Uterus (tissue), 4 donors: ENCODE measurements around the gene MTFR1L. TPM values are rescaled to one million over a fixed set of nuclear protein-coding genes. Genes with fewer than 3 reads are reported as not detected.

Experiments
- DNase-seq, 2 donors: peaks; one replicate each; pipeline ENCODE4 v3.0.0-alpha.2; 2019 to 2020
- H3K27ac ChIP-seq, 2 donors: fragments of 200-600 bp; sonication (generic); 1 replicate in 1 of 2; 2 replicates in 1 of 2; pipeline ENCODE4 v1.5.1; 2016 to 2018
- H3K27me3 ChIP-seq, 2 donors: fragments of 200-600 bp; sonication (generic); one replicate each; pipeline ENCODE4 v1.5.1; 2018 to 2019; ENCODE audit warnings: control low read depth in 1 of 2
- H3K36me3 ChIP-seq, 2 donors: fragments of 200-600 bp; sonication (generic); one replicate each; pipeline ENCODE4 v1.5.1; 2019; ENCODE audit warnings: control low read depth in 1 of 2
- H3K4me1 ChIP-seq, 2 donors: fragments of 200-600 bp; sonication (generic); one replicate each; pipeline ENCODE4 v1.5.1; 2018 to 2019; ENCODE audit warnings: control low read depth in 1 of 2
- H3K4me3 ChIP-seq, 2 donors: fragments of 200-600 bp; sonication (generic); 1 replicate in 1 of 2; 2 replicates in 1 of 2; pipeline ENCODE4 v1.5.1; 2018 to 2019; ENCODE audit warnings: mild to moderate bottlenecking in 1 of 2
- H3K9me3 ChIP-seq, 2 donors: fragments of 200-600 bp; sonication (generic); one replicate each; pipeline ENCODE4 v1.5.1; 2019; ENCODE audit warnings: control low read depth in 1 of 2
- POLR2A ChIP-seq, 2 donors: fragments of 450-650 bp; IDR thresholded peaks; one replicate each; pipeline ENCODE4 v1.6.1; 2016; ENCODE audit warnings: antibody characterized with exemption in 2 of 2, mild to moderate bottlenecking in 1 of 2, moderate library complexity in 1 of 2
- intact Hi-C: fragments of 100-400 bp; cut with DNase I; formaldehyde crosslinking; loops from one replicate; pipeline ENCODE4 v1.15.1; 2023; ENCODE audit warnings: low total_unique reads
- total RNA-seq, 4 donors: library from RNA; depleted of rRNA in 3 of 4; stranded (reverse); fragments of >200 nt in 3 of 4; gene quantifications; one replicate each; pipeline versions ENCODE4 v1.1.0 to v1.2.4, GENCODE V29; 2014 to 2023
- TF ChIP-seq, protein P1 (sequence below), 4 experiments: fragments of 200-600 bp in 2 of 4; fragments of 450-650 bp in 2 of 4; sonication (generic) in 2 of 4; IDR thresholded peaks; one replicate each; pipeline ENCODE4 v1.5.1; 2016 to 2019; ENCODE audit warnings: antibody characterized with exemption in 4 of 4, mild to moderate bottlenecking in 2 of 4, moderate library complexity in 1 of 4
- donor health status: DM: yes; HTN: yes; CAD: no.

The MTFR1L gene
- total RNA-seq, 4 donors from 2014 or later = 51.5 to 106 (median 63.7) TPM

DNA sequence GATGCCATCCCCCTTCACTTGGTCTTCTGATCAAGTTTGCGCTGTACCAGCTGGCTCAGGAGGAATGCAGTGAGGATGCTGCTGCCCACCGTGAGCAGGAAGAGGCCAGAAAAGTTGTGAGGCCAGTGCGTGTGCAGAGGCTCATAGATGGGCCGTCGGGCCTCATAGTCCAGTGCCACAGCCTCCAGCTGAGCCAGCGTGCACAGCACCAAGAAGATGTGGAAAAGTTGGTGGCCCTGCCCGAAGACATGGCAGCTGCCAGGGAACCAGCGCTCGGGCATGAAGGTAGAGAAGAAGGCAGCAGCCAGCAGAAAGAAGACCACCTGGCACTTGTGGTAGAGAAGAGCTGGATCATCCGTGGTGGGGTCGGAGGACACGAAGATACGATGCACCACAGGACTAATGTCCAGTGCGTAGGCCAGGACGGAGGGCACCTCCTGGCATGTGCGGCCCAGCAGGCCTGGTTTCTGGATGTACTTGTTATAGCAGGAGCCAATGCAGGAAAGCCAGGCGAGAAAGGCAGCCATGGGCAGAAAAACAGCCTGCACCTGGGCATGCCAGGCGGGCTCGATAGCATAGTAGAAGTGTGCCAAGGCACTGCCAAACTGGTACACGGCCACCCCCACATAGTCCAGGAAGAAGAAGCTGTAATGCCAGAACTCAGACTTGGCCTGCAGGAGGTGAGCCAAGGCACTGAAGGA lies 43.2 kb downstream of the MTFR1L start:
- TF ChIP-seq, protein P1, sequence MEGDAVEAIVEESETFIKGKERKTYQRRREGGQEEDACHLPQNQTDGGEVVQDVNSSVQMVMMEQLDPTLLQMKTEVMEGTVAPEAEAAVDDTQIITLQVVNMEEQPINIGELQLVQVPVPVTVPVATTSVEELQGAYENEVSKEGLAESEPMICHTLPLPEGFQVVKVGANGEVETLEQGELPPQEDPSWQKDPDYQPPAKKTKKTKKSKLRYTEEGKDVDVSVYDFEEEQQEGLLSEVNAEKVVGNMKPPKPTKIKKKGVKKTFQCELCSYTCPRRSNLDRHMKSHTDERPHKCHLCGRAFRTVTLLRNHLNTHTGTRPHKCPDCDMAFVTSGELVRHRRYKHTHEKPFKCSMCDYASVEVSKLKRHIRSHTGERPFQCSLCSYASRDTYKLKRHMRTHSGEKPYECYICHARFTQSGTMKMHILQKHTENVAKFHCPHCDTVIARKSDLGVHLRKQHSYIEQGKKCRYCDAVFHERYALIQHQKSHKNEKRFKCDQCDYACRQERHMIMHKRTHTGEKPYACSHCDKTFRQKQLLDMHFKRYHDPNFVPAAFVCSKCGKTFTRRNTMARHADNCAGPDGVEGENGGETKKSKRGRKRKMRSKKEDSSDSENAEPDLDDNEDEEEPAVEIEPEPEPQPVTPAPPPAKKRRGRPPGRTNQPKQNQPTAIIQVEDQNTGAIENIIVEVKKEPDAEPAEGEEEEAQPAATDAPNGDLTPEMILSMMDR (IDR thresholded peaks at IDR 0.05) = no peak
- no peak for TF ChIP-seq POLR2A (IDR thresholded peaks at IDR 0.05)
- Histone ChIP-seq H3K36me3 (no peaks in the 10 kb centered on the region), H3K4me3 (no peak overlapping the region), H3K27ac (no peak overlapping the region), H3K9me3 (no peaks in the 10 kb centered on the region), H3K27me3 (no peaks in the 10 kb centered on the region), H3K4me1 (no peaks in the 10 kb centered on the region)
- no peak for DNase-seq
- intact Hi-C loops = no loop called here

DNA sequence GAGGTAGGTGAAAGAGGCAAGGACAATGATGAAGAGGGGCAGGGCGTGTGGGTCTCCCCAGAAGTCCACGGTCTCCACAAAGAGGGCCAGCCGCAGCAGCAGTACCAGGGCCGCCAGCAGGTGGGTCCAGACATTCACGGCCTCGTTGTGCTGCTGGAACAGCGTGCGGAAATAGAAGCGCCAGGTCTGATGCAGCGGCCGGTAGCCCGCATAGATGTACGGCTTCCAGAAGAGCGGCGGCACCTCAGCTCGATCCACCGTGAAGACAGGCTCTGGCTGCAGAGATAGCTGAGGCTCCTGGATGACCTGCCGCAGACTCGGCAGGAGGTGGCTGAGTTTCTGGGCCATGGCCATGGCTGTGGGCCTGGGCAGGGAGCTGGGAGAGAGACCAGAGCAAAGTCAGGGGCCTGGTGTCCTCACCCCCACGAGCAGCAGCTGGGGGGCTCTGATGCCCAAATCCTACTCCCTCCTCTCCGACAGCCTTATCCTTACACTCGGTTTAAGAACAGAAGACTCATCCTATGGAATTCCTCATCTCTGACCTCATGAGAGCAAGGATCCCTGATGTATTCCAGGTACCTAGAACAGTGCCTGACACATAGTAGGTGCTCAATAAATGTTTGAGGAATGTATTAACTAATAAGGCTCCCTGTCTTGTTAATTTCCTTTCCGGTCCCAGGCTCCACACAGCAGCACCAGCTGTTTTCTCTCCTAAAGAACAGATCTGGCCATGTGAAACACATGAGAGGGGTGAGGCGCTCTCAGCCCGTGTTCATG lies 43.9 kb downstream of the MTFR1L start:
- Histone ChIP-seq H3K27ac (no peak overlapping the region), H3K36me3 (no peaks in the 10 kb centered on the region), H3K9me3 (no peaks in the 10 kb centered on the region), H3K27me3 (no peaks in the 10 kb centered on the region), H3K4me1 (no peaks in the 10 kb centered on the region), H3K4me3 (no peak overlapping the region)
- DNase-seq = no peak
- TF ChIP-seq, protein P1 (IDR thresholded peaks at IDR 0.05) = no peak
- intact Hi-C loops = no loop called here

DNA sequence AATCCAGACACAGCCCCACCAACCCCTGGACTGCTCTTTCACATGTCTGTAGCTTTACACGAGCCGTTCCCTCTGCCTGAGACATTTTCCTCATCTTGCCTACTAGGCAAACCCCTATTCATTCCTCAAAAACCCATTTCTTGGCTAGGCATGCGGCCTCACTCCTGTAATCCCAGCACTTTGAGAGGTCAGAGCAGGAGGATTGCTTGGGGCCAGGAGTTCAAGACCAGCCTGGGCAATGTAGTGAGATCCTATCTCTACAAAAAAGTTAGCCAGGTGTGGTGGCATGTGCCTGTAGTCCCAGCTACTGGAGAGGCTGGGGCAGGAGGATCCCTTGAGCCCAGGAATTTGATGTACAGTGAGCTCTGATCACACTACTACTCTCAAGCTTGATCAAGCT lies 44.7 kb downstream of the MTFR1L start:
- no peak for DNase-seq
- no peaks in the 10 kb centered on the region for H3K27me3 ChIP-seq
- no peak for TF ChIP-seq POLR2A (IDR thresholded peaks at IDR 0.05)
- no peaks in the 10 kb centered on the region for H3K4me1 ChIP-seq
- no peak overlapping the region for H3K27ac ChIP-seq
- H3K4me3 ChIP-seq = no peak overlapping the region
- intact Hi-C loops = no loop called here
- no peaks in the 10 kb centered on the region for H3K36me3 ChIP-seq
- no peaks in the 10 kb centered on the region for H3K9me3 ChIP-seq

GRCh38 chr1:25866288-25866687 lies 46.5 kb downstream of the MTFR1L start:
- no peaks in the 10 kb centered on the region for H3K36me3 ChIP-seq
- intact Hi-C loops = no loop called here
- TF ChIP-seq, protein P1 (IDR thresholded peaks at IDR 0.05) = no peak
- no peak for TF ChIP-seq POLR2A (IDR thresholded peaks at IDR 0.05)
- no peak for DNase-seq
- H3K4me3 ChIP-seq = no peak overlapping the region
- no peaks in the 10 kb centered on the region for H3K4me1 ChIP-seq
- no peak overlapping the region for H3K27ac ChIP-seq
- H3K27me3 ChIP-seq = no peaks in the 10 kb centered on the region
- no peaks in the 10 kb centered on the region for H3K9me3 ChIP-seq

DNA sequence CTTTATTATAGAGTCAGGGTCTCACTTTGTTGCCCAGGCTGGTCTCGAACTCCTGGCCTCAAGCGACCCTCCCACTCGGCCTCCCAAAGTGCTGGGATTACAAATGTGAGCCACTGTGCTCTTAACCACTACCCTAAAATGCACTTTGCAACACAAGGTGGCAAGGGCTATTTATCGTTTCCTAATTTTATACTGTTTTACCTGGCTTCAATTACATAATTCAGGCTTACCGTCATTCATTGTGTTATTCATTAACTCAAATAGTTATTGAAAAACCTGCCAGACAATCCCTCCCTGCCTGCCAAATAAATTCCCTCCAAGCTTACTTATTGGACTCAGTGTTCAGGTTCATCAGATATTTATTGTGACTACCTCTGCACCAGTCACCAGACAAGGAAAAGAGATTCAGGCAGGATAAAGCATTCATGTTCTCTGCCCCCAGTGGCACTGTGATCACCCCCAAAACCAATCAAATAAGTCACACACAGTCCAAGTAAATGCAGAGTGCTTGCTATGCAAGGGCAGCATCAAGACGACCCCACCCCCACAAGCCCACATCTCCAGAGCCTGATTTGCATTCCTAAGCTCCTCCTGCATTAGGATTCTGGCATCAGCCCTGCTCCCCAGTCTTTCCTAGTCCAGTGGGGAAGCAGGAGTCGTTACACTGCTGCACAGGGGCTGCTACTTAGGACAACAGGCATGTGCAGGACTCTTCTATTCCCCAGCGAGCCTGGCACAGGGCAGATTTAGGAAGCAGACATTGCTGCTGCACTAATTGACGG lies 47.6 kb downstream of the MTFR1L start:
- H3K27me3 ChIP-seq = no peaks in the 10 kb centered on the region
- no peak for DNase-seq
- intact Hi-C loops = no loop called here
- no peaks in the 10 kb centered on the region for H3K9me3 ChIP-seq
- H3K4me1 ChIP-seq = peaks cover 0 to 4% of the 10 kb centered on the region in 2 donors
- H3K27ac ChIP-seq = no peak overlapping the region
- TF ChIP-seq, protein P1 (IDR thresholded peaks at IDR 0.05) = no peak
- TF ChIP-seq POLR2A (IDR thresholded peaks at IDR 0.05) = no peak
- no peaks in the 10 kb centered on the region for H3K36me3 ChIP-seq
- no peak overlapping the region for H3K4me3 ChIP-seq
